Measurements from ENCODE around the gene CNTFR.

Gene CNTFR

DNA sequence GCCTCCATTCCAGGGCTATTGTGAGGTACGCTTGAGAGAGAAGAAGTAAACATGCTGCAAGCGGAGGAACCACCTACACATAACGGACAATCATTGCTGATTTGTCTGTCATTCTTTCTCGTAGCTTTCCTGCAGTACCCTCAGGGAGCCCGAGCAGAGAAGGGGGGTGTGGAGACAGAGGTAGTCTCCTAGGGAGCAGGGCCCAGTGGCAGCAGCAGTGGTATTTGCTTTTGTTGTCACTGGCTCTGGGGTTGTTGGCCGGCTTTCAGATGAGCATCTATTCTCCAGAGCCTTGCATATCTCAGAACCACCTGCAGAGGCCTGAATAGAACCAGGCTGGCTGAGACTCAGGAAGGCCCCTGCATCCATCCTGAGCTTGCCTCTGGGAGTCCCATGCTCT, 86.6 kb downstream of the CNTFR start:
- TF ChIP-seq TCF12 (IDR thresholded peaks at IDR 0.05; ENCODE audit: low read depth), result no peak
- no peak for TF ChIP-seq NFIC (IDR thresholded peaks at IDR 0.05)
- TF ChIP-seq YY1 (IDR thresholded peaks at IDR 0.05; ENCODE audit: low read depth), result no peak
- no peak for TF ChIP-seq TEAD4 (IDR thresholded peaks at IDR 0.05)

DNA sequence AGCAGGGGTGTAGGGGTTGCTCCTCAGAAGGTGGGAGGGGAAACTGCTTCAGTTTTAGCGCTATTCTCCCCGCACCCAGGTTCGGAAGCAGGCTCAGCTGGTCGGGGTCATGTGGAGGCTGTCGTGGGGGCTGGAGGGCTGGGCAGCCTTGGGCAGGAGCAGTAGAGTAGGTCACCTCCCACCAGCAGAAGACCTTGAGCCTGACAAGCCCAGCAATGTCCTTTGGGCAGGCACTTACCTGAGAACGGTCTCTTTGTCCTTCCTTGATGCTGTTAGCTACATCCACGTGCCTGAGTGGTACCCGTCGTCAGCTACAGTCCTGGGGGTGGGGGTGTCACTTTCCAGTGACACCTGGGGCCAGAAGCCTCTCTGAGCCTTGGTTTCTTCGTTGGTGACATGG, 87.1 kb downstream of the CNTFR start:
- TF ChIP-seq CEBPB (IDR thresholded peaks at IDR 0.05) (no peak), EGR1 (IDR thresholded peaks at IDR 0.05) (no peak), TAF1 (IDR thresholded peaks at IDR 0.05; ENCODE audit: low read depth) (no peak), EP300 (IDR thresholded peaks at IDR 0.05; ENCODE audit: borderline replicate concordance) (no peak), RAD21 (IDR thresholded peaks at IDR 0.05; ENCODE audit: low read depth) (no peak), TCF12 (IDR thresholded peaks at IDR 0.05; ENCODE audit: low read depth) (no peak), NFIC (IDR thresholded peaks at IDR 0.05) (no peak), FOXM1 (IDR thresholded peaks at IDR 0.05; ENCODE audit: borderline replicate concordance, low read depth) (no peak), CREB1 (IDR thresholded peaks at IDR 0.05; ENCODE audit: low read depth) (no peak), ZBTB7A (IDR thresholded peaks at IDR 0.05; ENCODE audit: low read depth) (no peak), TEAD4 (IDR thresholded peaks at IDR 0.05) (no peak), YY1 (IDR thresholded peaks at IDR 0.05; ENCODE audit: low read depth) (no peak)
- TF ChIP-seq, protein P1, sequence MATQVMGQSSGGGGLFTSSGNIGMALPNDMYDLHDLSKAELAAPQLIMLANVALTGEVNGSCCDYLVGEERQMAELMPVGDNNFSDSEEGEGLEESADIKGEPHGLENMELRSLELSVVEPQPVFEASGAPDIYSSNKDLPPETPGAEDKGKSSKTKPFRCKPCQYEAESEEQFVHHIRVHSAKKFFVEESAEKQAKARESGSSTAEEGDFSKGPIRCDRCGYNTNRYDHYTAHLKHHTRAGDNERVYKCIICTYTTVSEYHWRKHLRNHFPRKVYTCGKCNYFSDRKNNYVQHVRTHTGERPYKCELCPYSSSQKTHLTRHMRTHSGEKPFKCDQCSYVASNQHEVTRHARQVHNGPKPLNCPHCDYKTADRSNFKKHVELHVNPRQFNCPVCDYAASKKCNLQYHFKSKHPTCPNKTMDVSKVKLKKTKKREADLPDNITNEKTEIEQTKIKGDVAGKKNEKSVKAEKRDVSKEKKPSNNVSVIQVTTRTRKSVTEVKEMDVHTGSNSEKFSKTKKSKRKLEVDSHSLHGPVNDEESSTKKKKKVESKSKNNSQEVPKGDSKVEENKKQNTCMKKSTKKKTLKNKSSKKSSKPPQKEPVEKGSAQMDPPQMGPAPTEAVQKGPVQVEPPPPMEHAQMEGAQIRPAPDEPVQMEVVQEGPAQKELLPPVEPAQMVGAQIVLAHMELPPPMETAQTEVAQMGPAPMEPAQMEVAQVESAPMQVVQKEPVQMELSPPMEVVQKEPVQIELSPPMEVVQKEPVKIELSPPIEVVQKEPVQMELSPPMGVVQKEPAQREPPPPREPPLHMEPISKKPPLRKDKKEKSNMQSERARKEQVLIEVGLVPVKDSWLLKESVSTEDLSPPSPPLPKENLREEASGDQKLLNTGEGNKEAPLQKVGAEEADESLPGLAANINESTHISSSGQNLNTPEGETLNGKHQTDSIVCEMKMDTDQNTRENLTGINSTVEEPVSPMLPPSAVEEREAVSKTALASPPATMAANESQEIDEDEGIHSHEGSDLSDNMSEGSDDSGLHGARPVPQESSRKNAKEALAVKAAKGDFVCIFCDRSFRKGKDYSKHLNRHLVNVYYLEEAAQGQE (IDR thresholded peaks at IDR 0.05; ENCODE audit: low read depth), result no peak
- TF ChIP-seq, protein P2, sequence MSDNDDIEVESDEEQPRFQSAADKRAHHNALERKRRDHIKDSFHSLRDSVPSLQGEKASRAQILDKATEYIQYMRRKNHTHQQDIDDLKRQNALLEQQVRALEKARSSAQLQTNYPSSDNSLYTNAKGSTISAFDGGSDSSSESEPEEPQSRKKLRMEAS (IDR thresholded peaks at IDR 0.05), result no peak
- TF ChIP-seq, protein P3, sequence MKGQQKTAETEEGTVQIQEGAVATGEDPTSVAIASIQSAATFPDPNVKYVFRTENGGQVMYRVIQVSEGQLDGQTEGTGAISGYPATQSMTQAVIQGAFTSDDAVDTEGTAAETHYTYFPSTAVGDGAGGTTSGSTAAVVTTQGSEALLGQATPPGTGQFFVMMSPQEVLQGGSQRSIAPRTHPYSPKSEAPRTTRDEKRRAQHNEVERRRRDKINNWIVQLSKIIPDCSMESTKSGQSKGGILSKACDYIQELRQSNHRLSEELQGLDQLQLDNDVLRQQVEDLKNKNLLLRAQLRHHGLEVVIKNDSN (IDR thresholded peaks at IDR 0.05), result no peak

DNA sequence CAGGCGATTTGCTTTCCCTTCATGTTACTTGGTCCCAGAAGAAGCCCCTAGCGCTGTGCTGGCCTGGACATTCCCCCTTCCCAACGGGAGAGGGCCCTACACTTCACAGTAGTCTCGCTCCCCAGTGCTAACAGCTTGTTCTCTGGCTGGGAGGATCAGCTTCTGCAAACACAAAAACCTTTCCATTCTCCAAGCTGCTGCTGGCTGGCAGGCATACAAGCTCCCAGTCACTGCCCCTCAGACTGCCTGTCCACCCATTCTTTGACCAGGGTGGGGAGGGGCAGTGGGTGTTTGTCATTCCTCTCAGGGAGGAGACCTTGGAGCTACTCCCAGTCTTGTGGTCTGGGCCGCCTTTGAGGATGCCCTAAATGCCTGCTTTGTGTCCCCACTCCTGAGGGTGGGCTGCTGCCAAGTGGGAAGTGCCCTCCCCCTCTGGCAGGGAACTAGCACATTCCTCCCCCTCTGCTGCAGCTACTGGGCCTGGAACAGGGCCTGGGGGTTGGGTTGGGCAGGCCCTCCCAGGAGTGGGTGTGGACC, 87.6 kb downstream of the CNTFR start:
- TF ChIP-seq NFIC (IDR thresholded peaks at IDR 0.05), result peak; percentile 18; the same call in 1 of the 2 replicates
- TF ChIP-seq, protein P1 (IDR thresholded peaks at IDR 0.05; ENCODE audit: low read depth), result no peak

All from Ishikawa (cell line).